ENCODE measurements around the gene PTPN4. TPM values are rescaled to one million over a fixed set of nuclear protein-coding genes. Genes with fewer than 3 reads are reported as not detected.

PTPN4 gene
- total and polyA plus RNA-seq, 2 of the 13 experiments (the other 11 are each of a cell fraction or from before 2014, with no cell fraction given), result 20.3 to 34.6 TPM

- TF ChIP-seq RCOR2 (CRISPR knock-in tag; IDR thresholded peaks at IDR 0.05) (no peak), HOXA7 (CRISPR knock-in tag; IDR thresholded peaks at IDR 0.05) (no peak), RERE (CRISPR knock-in tag; IDR thresholded peaks at IDR 0.05; ENCODE audit: low read depth) (no peak), RARA (CRISPR knock-in tag; IDR thresholded peaks at IDR 0.05) (no peak; the same call in 1 of the 2 replicates), PRDM10 (CRISPR knock-in tag; IDR thresholded peaks at IDR 0.05; ENCODE audit: low read depth) (no peak), ZNF570 (CRISPR knock-in tag; IDR thresholded peaks at IDR 0.05; ENCODE audit: borderline replicate concordance) (no peak), ZFYVE20 (CRISPR knock-in tag; IDR thresholded peaks at IDR 0.05; ENCODE audit: borderline replicate concordance, low read depth) (no peak), LRRFIP1 (CRISPR knock-in tag; conservative IDR thresholded peaks at IDR 0.05) (no peak), SP5 (CRISPR knock-in tag; IDR thresholded peaks at IDR 0.05; ENCODE audit: borderline replicate concordance, low read depth) (no peak), ZNF549 (CRISPR knock-in tag; IDR thresholded peaks at IDR 0.05) (no peak), RXRA (CRISPR knock-in tag; IDR thresholded peaks at IDR 0.05) (no peak), ZBTB42 (CRISPR knock-in tag; IDR thresholded peaks at IDR 0.05) (no peak), ZNF44 (CRISPR knock-in tag; IDR thresholded peaks at IDR 0.05) (no peak), ZNF264 (CRISPR knock-in tag; IDR thresholded peaks at IDR 0.05) (no peak), EP300 (IDR thresholded peaks at IDR 0.05; ENCODE audit: low read depth in 2 of 2, low read length in 2 of 2) (peak in 1 of 2 experiments; percentile 60; a peak in 1 of 4 replicates), EP300 (CRISPR knock-in tag; IDR thresholded peaks at IDR 0.05; ENCODE audit: borderline replicate concordance) (no peak), NR2C2 (CRISPR knock-in tag; IDR thresholded peaks at IDR 0.05; ENCODE audit: borderline replicate concordance) (peak; percentile 53; the same call in 1 of the 2 replicates), ELF3 (CRISPR knock-in tag; IDR thresholded peaks at IDR 0.05) (peak; percentile 70), ZNF367 (CRISPR knock-in tag; IDR thresholded peaks at IDR 0.05; ENCODE audit: borderline replicate concordance) (no peak), HDAC1 (CRISPR knock-in tag; IDR thresholded peaks at IDR 0.05) (no peak), SAP130 (CRISPR knock-in tag; IDR thresholded peaks at IDR 0.05; ENCODE audit: low read depth) (peak; percentile 62)
Observed at GRCh38 chr2:119996148-119996547, 236.4 kb downstream of the PTPN4 start (continued).

All from HepG2 (cell line).